ENCODE results near the gene CRBN. TPM values are rescaled to one million over a fixed set of nuclear protein-coding genes. Genes with fewer than 3 reads are reported as not detected.
A peak's percentile ranks its signal among the peaks of the same experiment; 100 is the strongest.

CRBN gene
- total RNA-seq, 1 donor from 2014 or later = 47.8 TPM

DNA sequence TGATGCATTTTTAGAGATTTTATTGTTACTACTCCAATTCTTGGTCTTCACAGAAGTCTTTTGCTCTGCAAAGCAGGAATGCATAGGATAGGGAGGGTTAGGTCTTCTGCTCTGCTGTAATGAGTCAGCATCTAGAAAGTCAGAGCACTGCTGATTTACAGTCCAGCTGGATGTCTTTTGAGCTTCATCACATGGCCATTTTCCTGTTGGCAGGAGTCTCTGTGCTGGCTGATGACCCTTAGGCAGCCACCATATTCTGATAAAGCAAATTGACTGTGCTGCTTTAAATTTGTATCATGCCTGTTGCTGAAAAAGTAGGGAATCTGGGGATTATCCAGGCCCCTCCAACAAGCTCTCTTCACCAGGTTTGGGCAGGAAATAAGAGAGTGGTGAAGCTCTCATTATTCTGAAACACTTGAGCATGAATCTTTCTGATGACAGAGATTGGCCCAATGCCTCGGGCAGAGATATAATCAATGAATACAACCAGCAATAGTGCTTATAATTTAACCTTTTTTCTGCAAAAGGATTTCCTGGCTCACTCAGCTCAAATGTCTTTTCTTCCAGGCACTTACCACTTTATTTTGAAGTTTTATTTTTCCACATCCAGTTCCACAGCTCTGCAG is 9.7 kb upstream of the CRBN start:
- no peak overlapping the region for H3K27ac Mint-ChIP-seq (ENCODE audit: unreplicated experiment)
- H3K36me3 Mint-ChIP-seq (ENCODE audit: low read depth, unreplicated experiment) = no peaks in the 10 kb centered on the region
- TF ChIP-seq, protein P1, sequence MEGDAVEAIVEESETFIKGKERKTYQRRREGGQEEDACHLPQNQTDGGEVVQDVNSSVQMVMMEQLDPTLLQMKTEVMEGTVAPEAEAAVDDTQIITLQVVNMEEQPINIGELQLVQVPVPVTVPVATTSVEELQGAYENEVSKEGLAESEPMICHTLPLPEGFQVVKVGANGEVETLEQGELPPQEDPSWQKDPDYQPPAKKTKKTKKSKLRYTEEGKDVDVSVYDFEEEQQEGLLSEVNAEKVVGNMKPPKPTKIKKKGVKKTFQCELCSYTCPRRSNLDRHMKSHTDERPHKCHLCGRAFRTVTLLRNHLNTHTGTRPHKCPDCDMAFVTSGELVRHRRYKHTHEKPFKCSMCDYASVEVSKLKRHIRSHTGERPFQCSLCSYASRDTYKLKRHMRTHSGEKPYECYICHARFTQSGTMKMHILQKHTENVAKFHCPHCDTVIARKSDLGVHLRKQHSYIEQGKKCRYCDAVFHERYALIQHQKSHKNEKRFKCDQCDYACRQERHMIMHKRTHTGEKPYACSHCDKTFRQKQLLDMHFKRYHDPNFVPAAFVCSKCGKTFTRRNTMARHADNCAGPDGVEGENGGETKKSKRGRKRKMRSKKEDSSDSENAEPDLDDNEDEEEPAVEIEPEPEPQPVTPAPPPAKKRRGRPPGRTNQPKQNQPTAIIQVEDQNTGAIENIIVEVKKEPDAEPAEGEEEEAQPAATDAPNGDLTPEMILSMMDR (IDR thresholded peaks at IDR 0.05; ENCODE audit: unreplicated experiment) = no peak
- H3K4me3 Mint-ChIP-seq (ENCODE audit: unreplicated experiment) = no peak overlapping the region
- H3K9me3 Mint-ChIP-seq (ENCODE audit: unreplicated experiment) = peaks cover 11% of the 10 kb centered on the region
- no peaks in the 10 kb centered on the region for H3K27me3 Mint-ChIP-seq (ENCODE audit: unreplicated experiment)
- no peak for DNase-seq (ENCODE audit: low spot score)
- H3K4me1 Mint-ChIP-seq (ENCODE audit: unreplicated experiment) = no peaks in the 10 kb centered on the region

DNA sequence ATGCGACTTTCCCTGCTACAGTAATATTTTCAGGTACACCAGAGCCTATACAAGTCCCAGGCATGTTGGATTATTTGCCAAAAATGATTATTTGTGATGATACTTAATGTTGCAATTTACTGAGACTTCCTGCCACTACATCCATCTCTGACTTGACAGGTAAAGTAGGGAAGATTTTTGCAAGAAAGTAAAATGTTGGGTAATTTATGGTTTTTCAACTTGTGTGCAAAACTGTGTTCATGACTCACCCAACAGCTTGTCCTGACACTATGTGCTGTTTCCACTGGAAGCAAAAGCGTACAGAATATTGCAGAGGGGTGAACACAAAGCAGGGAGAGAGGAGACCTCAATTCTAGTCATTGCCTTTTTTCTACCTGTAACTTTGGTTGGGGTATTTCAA is 5.4 kb upstream of the CRBN start:
- DNase-seq (ENCODE audit: low spot score) = no peak
- no peak overlapping the region for H3K27ac Mint-ChIP-seq (ENCODE audit: unreplicated experiment)
- H3K4me1 Mint-ChIP-seq (ENCODE audit: unreplicated experiment) = no peaks in the 10 kb centered on the region
- H3K27me3 Mint-ChIP-seq (ENCODE audit: unreplicated experiment) = peaks cover 1% of the 10 kb centered on the region
- peaks cover 13% of the 10 kb centered on the region for H3K9me3 Mint-ChIP-seq (ENCODE audit: unreplicated experiment)
- no peak overlapping the region for H3K4me3 Mint-ChIP-seq (ENCODE audit: unreplicated experiment)
- TF ChIP-seq, protein P1 (IDR thresholded peaks at IDR 0.05; ENCODE audit: unreplicated experiment) = no peak
- no peaks in the 10 kb centered on the region for H3K36me3 Mint-ChIP-seq (ENCODE audit: low read depth, unreplicated experiment)

DNA sequence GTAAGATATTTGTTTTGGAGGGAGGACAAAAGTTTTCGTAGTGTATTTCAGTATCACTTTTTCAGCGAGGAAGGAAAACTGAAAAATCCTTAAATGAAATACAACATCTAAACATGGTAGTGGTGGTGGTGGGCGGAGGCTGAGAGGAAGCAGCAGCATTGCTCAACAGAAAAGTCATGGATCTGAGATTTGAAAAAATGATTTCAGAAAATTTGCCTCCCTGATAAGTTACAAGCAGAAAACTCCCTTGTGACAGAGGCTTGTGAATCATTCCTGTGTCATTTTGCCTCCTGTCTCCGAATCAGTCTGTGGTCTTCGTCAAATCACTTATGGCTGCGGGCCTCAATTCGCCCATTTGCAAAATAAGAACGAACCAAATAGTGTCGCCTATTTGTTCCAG is 965 bp upstream of the CRBN start:
- peaks cover 1% of the 10 kb centered on the region for H3K27me3 Mint-ChIP-seq (ENCODE audit: unreplicated experiment)
- no peak overlapping the region for H3K4me3 Mint-ChIP-seq (ENCODE audit: unreplicated experiment)
- H3K4me1 Mint-ChIP-seq (ENCODE audit: unreplicated experiment) = peaks cover 9% of the 10 kb centered on the region
- DNase-seq (ENCODE audit: low spot score) = no peak
- H3K9me3 Mint-ChIP-seq (ENCODE audit: unreplicated experiment) = peaks cover 4% of the 10 kb centered on the region
- H3K27ac Mint-ChIP-seq (ENCODE audit: unreplicated experiment) = no peak overlapping the region
- no peaks in the 10 kb centered on the region for H3K36me3 Mint-ChIP-seq (ENCODE audit: low read depth, unreplicated experiment)
- TF ChIP-seq, protein P1 (IDR thresholded peaks at IDR 0.05; ENCODE audit: unreplicated experiment) = no peak

DNA sequence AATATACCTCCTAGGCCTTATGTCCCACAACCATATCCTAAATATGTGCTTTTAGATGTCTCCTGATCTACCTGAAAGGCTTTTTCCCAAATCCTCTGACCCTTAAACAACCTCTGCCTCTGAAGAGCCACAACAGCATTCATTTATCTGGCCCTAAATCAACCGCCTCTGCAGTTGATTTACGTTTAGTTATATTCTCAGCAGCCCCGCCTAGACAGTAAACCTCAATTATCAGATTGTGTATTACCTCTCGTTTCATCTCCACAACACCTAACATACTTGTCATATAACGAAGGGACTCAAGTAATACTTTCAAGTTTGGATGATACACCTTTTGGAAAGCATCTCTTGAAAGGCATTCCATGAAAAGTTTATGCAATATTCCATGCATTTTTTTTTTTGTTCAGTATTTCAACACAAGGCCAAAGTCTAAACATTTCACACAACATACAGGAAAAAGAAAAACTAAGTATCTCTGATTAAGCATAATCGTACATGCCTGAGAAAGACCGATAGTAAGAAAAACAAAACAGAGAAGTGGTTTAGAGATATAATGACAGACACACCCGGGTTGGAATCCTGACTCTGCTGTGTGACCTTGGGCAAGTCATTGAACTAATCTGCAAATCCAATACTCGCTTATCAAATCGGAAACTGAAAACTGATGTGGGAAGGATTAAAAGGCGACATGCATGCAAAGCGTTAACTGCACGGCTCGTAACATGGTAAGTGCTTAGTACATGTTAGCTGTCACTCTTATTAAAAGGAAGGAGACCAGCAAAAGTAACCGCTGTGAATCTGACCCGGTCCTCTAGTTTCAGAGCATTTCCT is 778 bp downstream of the CRBN start:
- DNase-seq (ENCODE audit: low spot score) = no peak
- peaks cover 4% of the 10 kb centered on the region for H3K9me3 Mint-ChIP-seq (ENCODE audit: unreplicated experiment)
- peak overlapping the region; percentile 77 for H3K27ac Mint-ChIP-seq (ENCODE audit: unreplicated experiment)
- peak overlapping the region; percentile 95 for H3K4me3 Mint-ChIP-seq (ENCODE audit: unreplicated experiment)
- H3K36me3 Mint-ChIP-seq (ENCODE audit: low read depth, unreplicated experiment) = peaks cover 5% of the 10 kb centered on the region
- peaks cover 13% of the 10 kb centered on the region for H3K4me1 Mint-ChIP-seq (ENCODE audit: unreplicated experiment)
- TF ChIP-seq, protein P1 (IDR thresholded peaks at IDR 0.05; ENCODE audit: unreplicated experiment) = no peak
- peaks cover 1% of the 10 kb centered on the region for H3K27me3 Mint-ChIP-seq (ENCODE audit: unreplicated experiment)

All from endothelial cell (in vitro differentiated cells).